PC-3 (cell line): ENCODE results near the gene CCSER1. TPM values are rescaled to one million over a fixed set of nuclear protein-coding genes. Genes with fewer than 3 reads are reported as not detected.

Experiments
- ATAC-seq: fragments of 200-7000 bp; cut with Tn5 transposase; 2 replicates; pipeline ENCODE4 v1.9.1; 2020; ENCODE audit warnings: mild to moderate bottlenecking, moderate library complexity
- BruUV-seq: library from RNA; stranded (reverse); fragments of 400-500 nt; replicated peaks from 2 replicates; lab custom pipeline; 2021; lab: Mats Ljungman, UMichigan
- CTCF ChIA-PET: fragments of 300-600 bp; sonication (Branson Sonifier 250); formaldehyde crosslinking; loops from one replicate; lab custom pipeline; 2022; ENCODE audit warnings: antibody characterized with exemption; lab: Charles Lee
- POLR2A ChIA-PET: fragments of 300-600 bp; sonication (Branson Sonifier 250); formaldehyde crosslinking; loops from one replicate; lab custom pipeline; 2022; ENCODE audit warnings: antibody characterized with exemption; ENCODE audit not compliant: unreplicated experiment; lab: Charles Lee
- DNase-seq: peaks from one replicate; pipeline ENCODE4 v3.0.0-alpha.2; 2015
- H2AFZ ChIP-seq: fragments of 300-600 bp; sonication (generic); 2 replicates; pipeline ENCODE4 v1.6.0; 2016; ENCODE audit warnings: antibody characterized with exemption, low read length
- H3F3A ChIP-seq: fragments of 300-600 bp; sonication (generic); one replicate; pipeline ENCODE4 v1.6.0; 2017; ENCODE audit warnings: antibody characterized with exemption, low read length, control low read depth, mild to moderate bottlenecking; ENCODE audit not compliant: unreplicated experiment
- H3K27ac ChIP-seq: fragments of 300-600 bp; sonication (generic); 2 replicates; pipeline ENCODE4 v1.5.1; 2016; ENCODE audit warnings: mild to moderate bottlenecking, low read length
- H3K27me3 ChIP-seq: fragments of 300-600 bp; sonication (generic); 2 replicates; pipeline ENCODE4 v1.6.1; 2016; ENCODE audit warnings: low read length, mixed read lengths
- H3K36me3 ChIP-seq: fragments of 300-600 bp; sonication (generic); 2 replicates; pipeline ENCODE4 v1.6.1; 2016; ENCODE audit warnings: low read depth, mixed run types, low read length, mixed read lengths
- H3K4me1 ChIP-seq: fragments of 300-600 bp; sonication (generic); 2 replicates; pipeline ENCODE4 v1.5.1; 2016; ENCODE audit warnings: low read length; ENCODE audit not compliant: insufficient read depth
- H3K4me2 ChIP-seq: fragments of 300-600 bp; sonication (generic); 2 replicates; pipeline ENCODE4 v1.6.0; 2016; ENCODE audit warnings: low read length
- H3K4me3 ChIP-seq: fragments of 300-600 bp; sonication (generic); 2 replicates; pipeline ENCODE4 v1.5.1; 2016; ENCODE audit warnings: mild to moderate bottlenecking, low read length, mixed read lengths
- H3K79me2 ChIP-seq: fragments of 300-600 bp; sonication (generic); 2 replicates; pipeline ENCODE4 v1.6.1; 2017; ENCODE audit warnings: low read length, mixed read lengths
- H3K9ac ChIP-seq: fragments of 300-600 bp; sonication (generic); 2 replicates; pipeline ENCODE4 v1.6.0; 2016; ENCODE audit warnings: mild to moderate bottlenecking, low read length
- H3K9me2 ChIP-seq: fragments of 300-600 bp; sonication (generic); replicated peaks from 2 replicates; pipeline ENCODE4 v1.6.1; 2016; ENCODE audit warnings: mixed run types, low read length, mixed read lengths
- H3K9me3 ChIP-seq: fragments of 300-600 bp; sonication (generic); 2 replicates; pipeline ENCODE4 v1.6.1; 2016; ENCODE audit warnings: low read length, mixed read lengths
- H4K20me1 ChIP-seq: fragments of 300-600 bp; sonication (generic); 2 replicates; pipeline ENCODE4 v1.6.1; 2016; ENCODE audit warnings: low read length, mixed read lengths
- CTCF ChIP-seq: fragments of 300-600 bp; sonication (generic); conservative IDR thresholded peaks from 2 replicates; pipeline ENCODE4 v1.5.1; 2017; ENCODE audit warnings: antibody characterized with exemption, low read depth, mild to moderate bottlenecking, low read length
- EZH2 ChIP-seq: fragments of 300-600 bp; sonication (generic); IDR thresholded peaks from one replicate; pipeline ENCODE4 v1.6.1; 2017; ENCODE audit warnings: antibody characterized with exemption, mild to moderate bottlenecking, low read length; ENCODE audit not compliant: unreplicated experiment
- EZH2phosphoT487 ChIP-seq: fragments of 300-600 bp; sonication (generic); IDR thresholded peaks from 2 replicates; pipeline ENCODE4 v1.6.1; 2018; ENCODE audit warnings: mild to moderate bottlenecking, antibody characterized with exemption, low read length, borderline replicate concordance
- intact Hi-C: fragments of 100-400 bp; cut with micrococcal nuclease; formaldehyde crosslinking; loops from 2 replicates; pipeline ENCODE4 v1.9.0; 2023
- total RNA-seq: library from RNA; depleted of rRNA; stranded (reverse); fragments of >200 nt; gene quantifications from 2 replicates; pipeline ENCODE4 v1.2.3, GENCODE V29; 2014

Gene CCSER1
- total RNA-seq, 1 experiment from 2014 or later: 6.0 TPM

- no peaks in the 10 kb centered on the region for H4K20me1 ChIP-seq
- ChIA-PET CTCF (no interaction called here), POLR2A (no interaction called here)
- H3K4me1 ChIP-seq: peaks cover 3% of the 10 kb centered on the region; the same call in 1 of the 2 replicates
- no peak overlapping the region for H2AFZ ChIP-seq
- no peaks in the 10 kb centered on the region for H3K9me3 ChIP-seq
- no peak overlapping the region for H3K4me3 ChIP-seq
- BruUV-seq: no TSS peak
- TF ChIP-seq EZH2: no peak
- no peak for TF ChIP-seq EZH2phosphoT487
- no peak for TF ChIP-seq CTCF
- H3F3A ChIP-seq: no peaks in the 10 kb centered on the region
- ATAC-seq (no peak), DNase-seq (no peak)
- no peak overlapping the region for H3K4me2 ChIP-seq
- intact Hi-C loops: no loop called here
- no peaks in the 10 kb centered on the region for H3K27me3 ChIP-seq
- H3K36me3 ChIP-seq: no peaks in the 10 kb centered on the region
- H3K27ac ChIP-seq: no peak overlapping the region
- no peaks in the 10 kb centered on the region for H3K9me2 ChIP-seq
- no peak overlapping the region for H3K9ac ChIP-seq
- no peaks in the 10 kb centered on the region for H3K79me2 ChIP-seq
These were observed 1294.8 kb downstream of the CCSER1 start for GRCh38 chr4:91422011-91422410.

GRCh38 chr4:91426725-91427124 is 1299.5 kb downstream of the CCSER1 start:
- no TSS peak for BruUV-seq
- no peaks in the 10 kb centered on the region for H3K27me3 ChIP-seq
- no peaks in the 10 kb centered on the region for H3K79me2 ChIP-seq
- ChIA-PET CTCF (no interaction called here), POLR2A (no interaction called here)
- ATAC-seq (peak; percentile 54), DNase-seq (peak; percentile 10)
- peak overlapping the region; percentile 72 for H3K27ac ChIP-seq
- no peaks in the 10 kb centered on the region for H3K9me2 ChIP-seq
- no peak overlapping the region for H3K9ac ChIP-seq
- peaks cover 4% of the 10 kb centered on the region; the same call in 1 of the 2 replicates for H3K4me1 ChIP-seq
- no peaks in the 10 kb centered on the region for H3F3A ChIP-seq
- no peaks in the 10 kb centered on the region for H3K36me3 ChIP-seq
- no peak overlapping the region for H3K4me3 ChIP-seq
- H4K20me1 ChIP-seq: no peaks in the 10 kb centered on the region
- H3K9me3 ChIP-seq: no peaks in the 10 kb centered on the region
- intact Hi-C loops: no loop called here
- TF ChIP-seq CTCF (no peak), EZH2phosphoT487 (no peak), EZH2 (no peak)
- H2AFZ ChIP-seq: no peak overlapping the region
- peak overlapping the region; percentile 31; the same call in 1 of the 2 replicates for H3K4me2 ChIP-seq

- Histone ChIP-seq H4K20me1 (no peaks in the 10 kb centered on the region), H3K4me3 (no peak overlapping the region), H2AFZ (no peak overlapping the region), H3K4me1 (peaks cover 4% of the 10 kb centered on the region; the same call in 1 of the 2 replicates), H3F3A (no peaks in the 10 kb centered on the region), H3K9ac (no peak overlapping the region), H3K79me2 (no peaks in the 10 kb centered on the region), H3K9me2 (no peaks in the 10 kb centered on the region), H3K4me2 (peak overlapping the region; percentile 31; the same call in 1 of the 2 replicates), H3K36me3 (no peaks in the 10 kb centered on the region), H3K9me3 (no peaks in the 10 kb centered on the region), H3K27ac (peak overlapping the region; percentile 72), H3K27me3 (no peaks in the 10 kb centered on the region)
- ATAC-seq: peak; percentile 56
- intact Hi-C loops: no loop called here
- ChIA-PET POLR2A (no interaction called here), CTCF (no interaction called here)
- BruUV-seq: no TSS peak
- DNase-seq: peak; percentile 47
- TF ChIP-seq CTCF (no peak), EZH2 (no peak), EZH2phosphoT487 (no peak)
These were observed 1300.0 kb downstream of the CCSER1 start for GRCh38 chr4:91427171-91427570.
